GM12891 (cell line): ENCODE results near the gene KCTD10.

Experiments used
- DNase-seq: peaks from one replicate; pipeline ENCODE4 v3.0.0; 2011; ENCODE audit warnings: low spot score; ENCODE audit not compliant: insufficient read length
- FAIRE-seq: peaks from 2 replicates; lab custom pipeline; 2011; peaks lifted over from hg19 to GRCh38; lab: Jason Lieb, UNC
- PAX5 ChIP-seq: IDR thresholded peaks from 2 replicates; pipeline ENCODE4 v1.6.1; 2011; ENCODE audit warnings: low read length, moderate library complexity, mild to moderate bottlenecking; ENCODE audit not compliant: insufficient read depth, severe bottlenecking
- POLR2A ChIP-seq: IDR thresholded peaks from 2 replicates; pipeline ENCODE4 v1.6.1; 2011; ENCODE audit warnings: low read depth, low read length, control low read depth
- POLR2AphosphoS5 ChIP-seq: IDR thresholded peaks from 2 replicates; pipeline ENCODE4 v1.6.1; 2011; ENCODE audit warnings: low read depth, low read length, control low read depth
- POU2F2 ChIP-seq: IDR thresholded peaks from 2 replicates; pipeline ENCODE4 v1.6.1; 2011; ENCODE audit warnings: low read depth, mild to moderate bottlenecking, control low read depth, low read length, moderate library complexity
- SPI1 ChIP-seq: IDR thresholded peaks from 2 replicates; pipeline ENCODE4 v1.6.1; 2011; ENCODE audit warnings: low read depth, low read length, control low read depth
- TAF1 ChIP-seq: IDR thresholded peaks from 2 replicates; pipeline ENCODE4 v1.6.1; 2011; ENCODE audit warnings: low read depth, low read length, control low read depth

Gene KCTD10

GRCh38 chr12:109513977-109514376 lies 36.9 kb upstream of the KCTD10 start:
- no peak for TF ChIP-seq TAF1
- TF ChIP-seq POLR2A: no peak
- TF ChIP-seq PAX5: no peak
- FAIRE-seq (no peak), DNase-seq (no peak)

GRCh38 chr12:109513051-109513450 lies 36.0 kb upstream of the KCTD10 start:
- FAIRE-seq (no peak), DNase-seq (no peak)
- TF ChIP-seq PAX5: no peak
- TF ChIP-seq TAF1: no peak
- TF ChIP-seq POLR2A: no peak
- no peak for TF ChIP-seq POLR2AphosphoS5
- no peak for TF ChIP-seq SPI1
- TF ChIP-seq POU2F2: no peak

- TF ChIP-seq POU2F2 (no peak), POLR2AphosphoS5 (no peak), PAX5 (no peak)
- DNase-seq (no peak), FAIRE-seq (no peak)
Measured at GRCh38 chr12:109512608-109513007, 35.5 kb upstream of the KCTD10 start.

GRCh38 chr12:109510196-109510595 lies 33.1 kb upstream of the KCTD10 start:
- TF ChIP-seq PAX5: no peak
- TF ChIP-seq POLR2A: no peak
- TF ChIP-seq SPI1: no peak
- no peak for TF ChIP-seq POLR2AphosphoS5
- FAIRE-seq (no peak), DNase-seq (no peak)

GRCh38 chr12:109504068-109504467 lies 27.0 kb upstream of the KCTD10 start:
- DNase-seq (no peak), FAIRE-seq (no peak)
- TF ChIP-seq PAX5: no peak
- no peak for TF ChIP-seq POU2F2

- TF ChIP-seq POU2F2 (no peak), SPI1 (no peak), PAX5 (no peak), POLR2A (no peak)
- DNase-seq: no peak
- FAIRE-seq: no peak
Measured at GRCh38 chr12:109503611-109504010, 26.5 kb upstream of the KCTD10 start.

GRCh38 chr12:109502332-109502731 lies 25.2 kb upstream of the KCTD10 start:
- FAIRE-seq: no peak
- TF ChIP-seq PAX5 (no peak), SPI1 (no peak), POLR2A (no peak), POU2F2 (no peak), TAF1 (no peak), POLR2AphosphoS5 (no peak)
- DNase-seq: no peak

GRCh38 chr12:109501299-109501698 lies 24.2 kb upstream of the KCTD10 start:
- TF ChIP-seq POLR2AphosphoS5 (no peak), SPI1 (no peak), PAX5 (no peak), POLR2A (no peak), TAF1 (no peak), POU2F2 (no peak)
- no peak for DNase-seq
- no peak for FAIRE-seq

GRCh38 chr12:109500406-109501185 lies 23.5 kb upstream of the KCTD10 start:
- no peak for FAIRE-seq
- no peak for DNase-seq
- TF ChIP-seq PAX5 (no peak), POU2F2 (no peak), TAF1 (no peak), POLR2A (no peak), POLR2AphosphoS5 (no peak), SPI1 (no peak)

- DNase-seq: no peak
- no peak for TF ChIP-seq POLR2AphosphoS5
- no peak for TF ChIP-seq TAF1
- TF ChIP-seq POLR2A: no peak
- no peak for TF ChIP-seq PAX5
- TF ChIP-seq SPI1: no peak
- no peak for FAIRE-seq
Measured at GRCh38 chr12:109497675-109498074, 20.6 kb upstream of the KCTD10 start.

- DNase-seq (no peak), FAIRE-seq (no peak)
- TF ChIP-seq SPI1 (no peak), POU2F2 (no peak), POLR2AphosphoS5 (no peak), POLR2A (no peak), PAX5 (no peak), TAF1 (no peak)
Measured at GRCh38 chr12:109496306-109496705, 19.2 kb upstream of the KCTD10 start.
